HG03558 (cell line): ENCODE data around the gene ALKBH1.
"Not testable (repeated sequence)": the region's sequence is repeated elsewhere in the genome, so short reads cannot be mapped to it uniquely, and the experiment has no call there.

Experiments
- ATAC-seq: cut with Tn5 transposase; IDR thresholded peaks from one replicate; pipeline ENCODE4 v1.9.1; 2021; ENCODE audit warnings: moderate number of reproducible peaks; ENCODE audit not compliant: unreplicated experiment; ENCODE audit errors: extremely low read depth

Gene ALKBH1

GRCh38 chr14:77707724-77708408 lies at the start of gene ALKBH1, which contains the start of gene SLIRP:
Gene ALKBH1 (minus strand): TSS chr14:77708023. CDS start chr14:77708004, 19 bp downstream.
Gene SLIRP (plus strand): TSS chr14:77708103. CDS start chr14:77708112, 9 bp downstream.
- peak; percentile 97 for ATAC-seq

GRCh38 chr14:77752799-77753516 lies 45.1 kb upstream of the ALKBH1 start:
- ATAC-seq = no peak

- no peak for ATAC-seq
Observed at GRCh38 chr14:77752266-77752665, 44.4 kb upstream of the ALKBH1 start.

- ATAC-seq = not testable (repeated sequence)
Observed at GRCh38 chr14:77747425-77747824, 39.6 kb upstream of the ALKBH1 start.

GRCh38 chr14:77746064-77746702 lies 38.4 kb upstream of the ALKBH1 start:
- ATAC-seq = no peak

- ATAC-seq = no peak
Observed at GRCh38 chr14:77741438-77741837, 33.6 kb upstream of the ALKBH1 start.

GRCh38 chr14:77738559-77739250 lies 30.9 kb upstream of the ALKBH1 start:
- no peak for ATAC-seq

- ATAC-seq = no peak
Observed at GRCh38 chr14:77730976-77731497, 23.2 kb upstream of the ALKBH1 start.

GRCh38 chr14:77722301-77722700 lies 14.5 kb upstream of the ALKBH1 start:
- no peak for ATAC-seq

GRCh38 chr14:77721437-77721836 lies 13.6 kb upstream of the ALKBH1 start:
- ATAC-seq = no peak

GRCh38 chr14:77717608-77718305 lies 9.9 kb upstream of the ALKBH1 start:
- no peak for ATAC-seq

GRCh38 chr14:77714926-77715325 lies 7.1 kb upstream of the ALKBH1 start:
- no peak for ATAC-seq

GRCh38 chr14:77710364-77710763 lies 2.5 kb upstream of the ALKBH1 start:
- ATAC-seq = no peak

- ATAC-seq = no peak
Observed at GRCh38 chr14:77709412-77709811, 1.6 kb upstream of the ALKBH1 start.

- ATAC-seq = no peak
Observed at GRCh38 chr14:77708749-77709148, 926 bp upstream of the ALKBH1 start.

GRCh38 chr14:77707355-77707723 lies 484 bp downstream of the ALKBH1 start:
- no peak for ATAC-seq

GRCh38 chr14:77691259-77691658 lies 16.6 kb downstream of the ALKBH1 start:
- ATAC-seq = no peak

GRCh38 chr14:77682158-77682553 lies 25.7 kb downstream of the ALKBH1 start:
- no peak for ATAC-seq

- ATAC-seq = no peak
Observed at GRCh38 chr14:77681196-77682157, 26.3 kb downstream of the ALKBH1 start.
